Stimulated activated CD8-positive, alpha-beta memory T cell treated with anti-CD3 and anti-CD28 coated beads, Interleukin-12 subunit alpha, Interleukin-12 subunit beta, amount 100 ng/mL, for 24 hours (primary cell): Measurements from ENCODE around the gene ZNF846.
"Not testable (repeated sequence)": the region's sequence is repeated elsewhere in the genome, so short reads cannot be mapped to it uniquely, and the experiment has no call there.

Experiments
- DNase-seq: peaks from one replicate; pipeline ENCODE4 v3.0.0-alpha.2; 2020; ENCODE audit errors: extremely low read depth

Gene ZNF846

DNA sequence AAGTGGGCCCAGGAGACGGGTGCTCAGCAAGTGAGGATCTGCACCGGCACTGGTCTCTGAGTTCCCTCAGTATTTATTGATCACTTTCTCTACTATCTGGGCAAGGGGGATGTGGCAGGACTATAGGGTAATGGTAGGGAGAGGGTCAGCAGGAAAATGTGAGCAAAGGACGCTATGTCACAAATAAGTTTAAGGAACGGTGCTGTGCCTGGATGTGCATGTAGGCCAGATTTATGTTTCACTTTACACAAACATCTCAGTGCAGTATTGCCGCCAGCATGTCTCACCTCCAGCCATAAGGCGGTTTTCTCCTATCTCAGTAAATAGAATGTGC, 15.6 kb upstream of the ZNF846 start:
- DNase-seq: not testable (repeated sequence)

DNA sequence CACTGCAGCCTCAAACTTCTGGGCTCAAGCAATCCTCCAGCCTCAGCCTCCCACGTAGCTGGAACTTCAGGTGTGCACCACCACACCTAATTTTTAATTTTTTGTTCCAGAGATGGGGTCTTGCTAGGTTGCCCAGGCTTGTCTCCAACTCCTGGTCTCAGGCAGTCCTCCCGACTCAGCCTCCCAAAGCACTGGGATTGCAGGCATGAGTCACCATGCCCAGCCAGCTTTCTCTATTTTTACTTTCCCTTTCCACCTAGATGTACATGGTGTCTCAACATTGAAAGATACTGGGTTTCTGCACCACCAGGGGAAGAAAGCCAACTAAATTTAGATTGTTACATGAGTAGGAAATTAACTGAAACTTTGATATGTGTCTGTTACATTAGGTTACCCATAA, 13.8 kb upstream of the ZNF846 start:
- DNase-seq: no peak

DNA sequence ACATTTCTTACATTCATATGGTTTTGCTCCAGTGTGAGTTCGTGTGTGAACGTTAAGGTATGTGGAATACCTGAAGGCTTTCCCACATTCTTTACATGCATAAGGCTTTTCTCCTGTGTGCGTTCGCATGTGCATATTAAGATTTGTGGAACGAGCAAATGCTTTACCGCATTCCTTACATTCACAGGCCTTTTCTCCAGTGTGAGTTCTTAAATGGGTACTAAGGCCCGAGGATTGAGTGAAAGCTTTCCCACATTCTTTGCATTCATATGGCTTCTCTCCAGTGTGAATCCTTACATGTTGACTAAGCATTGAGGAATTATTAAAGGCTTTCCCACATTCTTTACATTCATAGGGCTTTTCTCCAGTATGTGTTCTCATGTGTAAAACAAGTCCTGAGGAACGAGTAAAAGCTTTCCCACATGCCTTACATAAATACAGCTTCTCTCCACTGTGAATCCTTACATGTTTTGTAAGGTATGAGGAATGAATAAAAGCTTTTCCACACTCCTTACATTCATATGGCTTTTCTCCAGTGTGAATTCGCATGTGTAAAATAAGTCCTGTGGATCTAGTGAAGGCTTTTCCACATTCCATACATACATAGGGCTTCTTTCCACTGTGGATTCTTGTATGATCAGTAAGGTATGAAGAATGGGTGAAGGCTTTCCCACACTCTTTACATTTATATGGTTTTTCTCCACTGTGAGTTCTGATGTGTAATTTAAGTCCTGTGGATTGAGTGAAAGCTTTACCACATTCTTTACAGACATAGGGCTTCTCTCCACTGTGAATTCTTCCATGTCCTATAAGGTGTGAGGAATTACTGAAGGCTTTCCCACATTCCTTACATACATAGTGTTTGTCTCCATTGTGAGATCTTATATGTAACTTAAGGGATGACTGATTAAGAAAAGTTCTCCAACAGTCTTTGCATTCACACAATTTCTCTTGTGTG, 10.7 kb downstream of the ZNF846 start:
- DNase-seq: no peak

DNA sequence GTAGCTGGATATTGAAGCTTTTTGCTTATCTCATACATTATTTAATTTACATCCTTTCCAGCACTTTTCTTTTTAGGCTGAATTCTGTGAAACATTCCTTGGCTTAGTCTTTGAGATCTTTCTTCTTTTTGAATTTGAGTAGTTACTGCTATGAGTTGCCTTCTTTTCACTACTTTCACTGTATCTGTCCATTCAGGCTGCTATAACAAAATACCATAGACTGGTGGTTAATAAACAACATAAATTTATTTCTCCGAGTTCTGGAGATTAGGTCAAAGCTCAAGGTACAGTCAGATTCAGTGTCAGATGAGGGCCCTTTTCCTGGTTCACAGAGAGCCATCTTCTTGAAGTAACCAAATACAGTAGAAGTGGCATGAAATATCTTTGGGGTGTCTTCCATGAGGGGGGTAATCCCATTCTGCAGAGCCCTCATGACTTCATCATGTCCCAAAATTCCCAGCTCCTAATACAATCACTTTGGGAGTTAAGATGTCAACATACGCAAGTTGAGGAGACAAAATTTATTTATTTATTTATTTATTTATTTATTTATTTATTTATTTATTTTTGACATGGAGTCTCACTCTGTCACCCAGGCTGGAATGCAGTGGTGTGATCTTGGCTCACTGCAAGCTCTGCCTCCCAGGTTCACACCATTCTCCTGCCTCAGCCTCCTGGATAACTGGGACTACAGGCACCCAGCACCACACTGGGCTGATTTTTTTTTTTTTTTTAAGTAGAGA, 15.7 kb downstream of the ZNF846 start:
- DNase-seq: no peak

DNA sequence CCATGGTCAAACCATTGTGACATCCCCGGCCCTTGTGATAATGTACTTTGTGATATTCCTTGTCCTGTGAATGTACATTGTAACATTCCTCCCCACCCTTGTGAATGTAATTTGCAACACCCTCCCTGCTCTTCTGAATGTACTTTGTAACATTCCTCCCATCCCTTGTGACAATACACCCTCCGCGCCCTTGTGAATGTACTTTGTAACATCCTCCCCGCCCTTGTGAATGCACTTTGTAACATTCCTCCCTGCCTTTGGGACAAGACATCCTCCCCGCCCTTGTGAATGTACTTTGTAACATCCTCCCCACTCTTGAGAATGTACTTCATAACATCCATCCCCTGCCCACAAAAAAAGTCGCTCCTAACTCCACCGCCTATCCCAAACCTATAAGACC, 17.1 kb downstream of the ZNF846 start:
- DNase-seq: no peak

DNA sequence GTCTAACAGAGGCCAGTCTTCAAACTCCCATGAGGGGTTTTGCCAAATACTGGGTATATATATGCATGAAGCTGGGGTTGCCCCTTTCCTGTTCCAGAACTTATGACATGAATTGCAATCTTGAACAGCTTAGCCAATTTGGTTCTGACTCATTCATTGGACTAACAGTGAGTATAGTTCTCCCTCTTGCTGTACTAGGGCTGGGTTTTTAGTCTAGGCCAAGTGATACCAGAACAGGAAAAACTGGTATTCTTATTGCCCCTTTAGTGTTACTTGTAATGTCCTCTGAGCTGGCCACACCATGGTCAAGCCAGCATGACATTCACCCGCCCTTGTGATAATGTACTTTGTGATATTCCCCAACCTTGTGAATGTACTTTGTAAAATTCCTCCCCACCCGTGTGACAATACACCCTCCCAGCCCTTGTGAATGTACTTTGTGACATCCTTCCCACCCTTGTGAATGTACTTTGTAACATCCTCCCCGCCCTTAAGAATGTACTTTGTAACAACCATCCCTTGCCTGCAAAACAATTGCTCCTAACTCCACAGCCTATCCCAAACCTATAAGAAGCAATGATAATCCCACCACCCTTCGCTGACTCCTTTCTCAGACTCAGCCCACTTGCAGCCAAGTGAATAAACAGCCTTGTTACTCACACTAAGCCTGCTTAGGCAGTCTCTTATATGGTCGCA, 26.9 kb downstream of the ZNF846 start:
- DNase-seq: no peak

DNA sequence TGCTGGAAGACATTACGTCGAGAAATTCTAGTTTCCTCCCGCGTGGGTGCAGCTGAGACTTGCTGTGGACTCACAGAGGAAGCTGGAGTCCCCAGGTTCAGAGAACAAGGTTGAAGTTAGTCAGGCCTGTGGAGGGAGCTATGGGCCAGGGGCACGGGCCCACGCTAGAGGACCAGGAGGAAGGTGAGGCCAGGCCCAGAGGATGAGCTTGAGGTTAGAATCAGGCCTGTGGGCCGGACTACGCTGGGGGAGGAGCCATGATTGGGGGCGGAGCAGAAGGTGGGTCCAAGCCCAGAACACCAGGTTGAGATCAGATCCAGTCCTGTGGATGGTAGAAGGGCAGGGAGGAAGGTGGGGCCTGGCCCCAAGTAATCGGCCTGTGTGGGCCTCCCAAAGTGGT, 32.6 kb downstream of the ZNF846 start:
- DNase-seq: no peak

DNA sequence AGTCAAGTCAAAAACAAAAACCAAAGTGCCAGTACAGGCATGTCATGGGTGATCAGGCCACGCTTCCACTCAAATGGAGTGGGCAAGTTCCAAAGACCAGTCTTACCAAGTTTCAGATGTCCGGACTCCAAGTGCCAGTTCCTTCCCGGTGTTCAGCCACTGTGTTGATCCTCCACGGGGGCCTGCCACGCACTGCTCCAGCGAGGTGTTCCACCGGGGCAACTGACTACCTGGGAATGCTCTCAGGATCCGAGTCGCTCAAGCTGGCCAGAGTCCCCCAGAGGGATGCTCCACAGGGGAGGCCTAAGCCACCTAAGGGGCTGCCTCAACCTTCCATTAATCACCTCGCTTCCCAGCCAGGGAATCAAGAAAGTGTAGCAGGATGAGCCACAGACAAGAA, 38.5 kb downstream of the ZNF846 start:
- not testable (repeated sequence) for DNase-seq

DNA sequence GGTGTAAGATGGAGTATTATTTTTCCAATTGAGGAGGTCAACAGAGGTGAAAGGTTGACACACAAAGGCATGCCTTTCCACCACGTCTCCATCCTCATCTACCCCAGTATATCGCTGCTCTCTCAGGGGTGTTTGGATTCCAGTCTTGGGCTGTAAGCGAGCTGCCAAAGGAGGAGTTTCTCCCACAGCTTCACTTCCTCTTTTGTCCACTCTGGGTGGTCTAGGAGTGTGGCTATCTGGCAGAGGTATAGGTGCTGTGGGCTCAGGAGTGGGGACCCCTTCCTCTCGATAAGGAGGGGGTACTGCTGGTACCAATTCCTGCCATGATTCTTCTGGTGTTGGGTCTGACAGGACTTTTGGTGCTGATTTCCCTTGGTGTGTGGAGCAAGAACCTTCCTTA, 39.4 kb downstream of the ZNF846 start:
- DNase-seq: no peak

DNA sequence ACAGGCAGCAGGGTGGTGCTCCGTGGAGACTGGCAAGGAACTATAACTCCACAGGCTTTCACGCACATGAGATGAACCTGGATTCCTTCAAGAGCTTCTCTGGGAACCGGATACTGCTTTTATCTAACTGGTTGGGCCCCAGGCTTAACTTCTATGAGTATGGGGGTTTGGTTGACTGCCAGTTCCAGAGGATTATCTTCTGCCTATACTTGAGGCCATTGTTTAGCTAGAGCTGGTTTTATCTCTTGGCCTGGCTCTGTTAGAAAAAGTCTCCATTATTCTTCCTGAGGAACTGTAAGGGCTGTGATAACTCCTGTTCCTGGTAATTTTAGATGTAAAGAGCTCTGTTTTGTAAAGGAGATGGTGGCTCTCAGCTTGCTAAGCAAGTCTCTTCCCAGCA, 40.9 kb downstream of the ZNF846 start:
- DNase-seq: no peak

DNA sequence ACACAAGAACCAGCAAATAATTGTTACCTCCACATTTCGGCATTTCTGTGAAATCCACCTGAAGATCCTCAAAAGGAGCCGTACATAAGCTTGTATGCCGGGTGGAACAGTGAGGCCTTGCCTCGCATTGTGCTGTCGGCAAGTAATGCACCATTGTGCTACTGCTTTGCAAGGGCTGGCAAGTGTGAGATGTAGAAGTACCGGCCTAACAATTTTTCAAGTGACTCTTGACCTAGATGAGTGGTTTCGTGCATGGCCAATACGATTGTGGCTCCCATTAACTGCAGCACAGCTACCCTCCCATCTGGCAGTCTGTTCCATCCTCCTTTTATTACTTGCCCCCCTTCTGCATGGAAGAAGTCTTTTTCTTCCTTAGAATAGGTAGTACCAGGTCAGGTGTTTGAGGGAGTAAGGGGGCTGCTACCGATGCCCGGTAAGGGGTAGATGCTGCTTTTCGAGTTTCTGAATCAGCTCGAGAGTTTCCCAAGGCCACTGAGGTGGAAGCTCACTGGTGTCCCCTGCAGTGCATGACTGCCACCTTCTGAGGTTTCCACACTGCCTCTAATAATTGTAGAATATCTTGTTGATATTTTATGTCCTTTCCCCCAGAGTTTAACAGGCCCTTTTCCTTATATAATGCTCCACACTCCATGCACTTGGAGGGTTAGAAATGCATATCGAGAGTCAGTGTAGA, 42.9 kb downstream of the ZNF846 start:
- not testable (repeated sequence) for DNase-seq

DNA sequence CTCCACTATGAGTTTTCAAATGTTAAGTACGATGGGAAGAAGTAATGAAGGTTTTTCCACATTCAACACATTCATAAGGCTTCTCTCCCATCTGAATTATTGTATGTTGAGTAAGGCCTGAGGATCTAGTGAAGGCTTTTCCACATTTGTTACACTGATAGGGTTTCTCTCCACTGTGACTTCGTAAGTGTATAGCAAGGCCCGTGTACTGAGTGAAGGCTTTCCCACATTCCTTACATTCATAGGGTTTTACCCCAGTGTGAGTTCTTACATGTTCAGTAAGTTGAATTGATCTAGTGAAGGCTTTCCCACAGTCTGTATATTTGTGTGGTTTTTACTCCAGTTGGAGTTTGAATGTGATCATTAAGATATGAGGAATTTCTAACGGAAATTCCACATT, 44.4 kb downstream of the ZNF846 start:
- no peak for DNase-seq

DNA sequence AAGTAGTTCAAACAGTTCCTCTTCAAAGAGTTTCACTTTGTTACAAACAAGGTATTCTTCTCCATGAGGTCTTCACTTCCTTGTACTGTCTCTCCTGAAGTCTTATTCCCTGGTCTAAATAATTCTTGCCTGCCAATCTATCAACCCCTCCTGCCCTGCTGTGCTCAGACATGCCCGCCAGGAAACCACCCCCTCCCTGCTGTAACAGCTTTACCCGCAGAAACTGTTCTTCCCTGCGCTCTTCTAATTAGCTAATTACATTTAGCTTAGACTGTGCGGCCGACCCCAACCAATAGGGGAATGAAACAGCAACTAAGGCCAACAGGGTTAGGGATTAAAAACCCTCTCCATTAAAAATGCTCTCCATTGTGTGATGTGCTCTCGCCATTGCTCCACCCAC, 46.7 kb downstream of the ZNF846 start:
- DNase-seq: no peak

DNA sequence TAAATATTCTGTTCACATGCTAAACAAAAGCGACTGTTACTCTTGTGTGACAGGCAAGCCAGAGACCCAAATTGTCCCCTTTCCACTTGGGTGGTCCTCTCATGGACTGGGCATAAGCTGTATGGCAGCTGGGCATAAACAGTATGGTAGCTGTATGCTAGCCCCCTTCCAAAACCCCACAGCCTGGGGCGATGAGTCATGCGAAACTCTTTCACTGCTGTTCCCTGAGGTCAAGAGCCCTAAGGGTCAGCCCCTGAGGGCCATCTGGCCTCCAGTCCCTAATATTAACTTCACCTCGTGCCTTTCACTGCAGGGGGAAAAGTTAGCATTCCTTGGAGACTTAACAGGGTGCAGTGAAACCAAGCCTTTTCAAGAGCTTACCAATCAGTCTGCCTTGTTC, 48.0 kb downstream of the ZNF846 start:
- DNase-seq: no peak

DNA sequence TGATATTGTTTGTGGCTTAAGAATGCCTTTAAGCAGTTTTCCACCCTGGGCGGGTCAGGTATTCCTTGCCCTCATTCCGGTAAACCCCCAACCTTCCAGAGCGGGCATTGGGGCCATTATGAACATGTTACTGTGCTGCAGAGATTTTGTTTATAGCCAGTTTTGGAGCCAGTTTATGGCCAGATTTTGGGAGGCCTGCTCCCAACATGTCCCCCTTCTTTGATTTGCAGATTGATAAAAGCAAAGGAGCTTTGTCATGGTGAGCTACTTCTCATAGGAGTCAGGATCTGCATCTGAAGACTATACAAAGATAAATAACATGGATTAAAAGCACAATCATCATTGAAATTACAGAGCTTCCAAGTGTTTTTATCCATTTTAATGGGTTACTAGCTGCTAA, 56.7 kb downstream of the ZNF846 start:
- DNase-seq: no peak

DNA sequence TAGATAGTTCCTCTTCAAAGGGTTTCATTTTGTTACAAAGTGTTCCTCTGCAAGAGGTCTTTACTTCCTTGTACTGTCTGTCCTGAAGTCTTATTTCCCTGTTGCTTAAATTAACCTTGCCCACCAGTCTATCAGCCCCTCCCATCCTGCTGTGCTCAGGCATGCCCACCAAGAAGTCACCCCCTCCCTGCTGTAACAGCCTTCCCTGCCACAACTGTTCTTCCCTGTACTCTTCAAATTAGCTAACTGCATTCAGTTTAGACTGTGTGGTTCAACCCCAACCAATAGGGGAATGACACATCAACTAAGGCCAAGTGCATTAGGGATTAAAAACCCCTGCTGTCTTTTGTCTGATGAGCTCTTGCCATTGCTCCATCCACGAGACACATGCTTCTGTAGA, 59.2 kb downstream of the ZNF846 start:
- DNase-seq: no peak

DNA sequence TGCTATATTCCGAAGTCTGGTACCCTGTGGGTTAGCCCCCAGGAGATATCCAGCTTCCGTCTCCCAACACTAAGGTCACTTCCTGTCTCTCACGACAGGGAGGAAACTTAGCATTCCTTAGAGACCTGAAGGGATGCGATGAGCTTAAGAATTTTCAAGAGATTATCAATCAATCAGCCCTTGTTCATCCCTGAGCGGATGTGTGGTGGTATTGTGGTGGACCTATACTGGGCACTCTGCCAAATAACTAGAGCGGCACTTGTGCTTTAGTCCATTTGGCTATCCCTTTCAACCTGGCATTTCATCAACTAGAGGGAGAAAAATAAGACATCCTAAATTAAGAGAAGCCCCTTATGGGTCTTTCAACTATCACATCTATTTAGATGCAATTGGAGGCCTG, 62.7 kb downstream of the ZNF846 start:
- DNase-seq: no peak

DNA sequence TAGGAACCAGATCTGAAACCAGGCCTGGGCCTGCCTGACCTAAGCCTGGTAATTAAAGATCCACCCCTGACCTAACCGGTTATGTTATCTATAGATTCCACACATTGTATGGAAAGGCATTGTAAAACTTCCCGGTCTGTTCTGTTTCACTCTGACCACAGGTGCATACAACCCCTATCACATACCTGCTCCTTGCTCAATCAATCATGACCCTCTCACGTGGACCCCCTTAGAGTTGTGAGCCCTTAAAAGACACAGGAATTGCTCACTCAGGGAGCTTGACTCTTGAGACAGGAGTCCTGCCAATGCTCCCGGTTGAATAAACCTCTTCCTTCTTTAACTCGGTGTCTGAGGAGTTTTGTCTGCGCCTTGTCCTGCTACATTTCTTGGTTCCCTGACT, 66.4 kb downstream of the ZNF846 start:
- no peak for DNase-seq
